Measurements from ENCODE around the gene U2AF2. TPM values are rescaled to one million over a fixed set of nuclear protein-coding genes. Genes with fewer than 3 reads are reported as not detected.

The U2AF2 gene
- total and polyA plus RNA-seq, 9 of the 15 experiments (the other 6 are each of a cell fraction or from before 2014, with no cell fraction given): 3.0 to 331 (median 157) TPM

DNA sequence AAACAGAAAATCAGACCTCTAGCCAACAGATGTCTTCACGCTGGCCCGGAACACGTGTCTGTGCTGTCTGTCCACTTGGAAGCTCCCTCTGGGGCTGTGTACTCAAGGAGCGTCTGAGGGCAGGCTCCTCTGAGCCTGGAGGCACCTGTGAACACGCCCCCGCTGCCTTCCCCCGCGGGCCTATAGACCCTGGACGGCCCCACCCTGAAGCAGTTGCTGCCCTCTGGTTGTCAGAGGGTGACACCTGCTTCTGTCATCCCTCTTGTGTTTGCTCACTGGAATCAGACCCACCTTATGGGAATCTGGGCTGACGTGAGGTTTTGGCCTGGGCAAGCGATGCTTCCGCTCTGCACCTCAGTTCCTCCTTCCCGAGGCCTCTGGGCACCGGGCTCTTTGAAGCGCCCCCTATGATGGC, 39.4 kb downstream of the U2AF2 start:
- no TSS peak for BruUV-seq (replicated peaks)
- peaks cover 88% of the 10 kb centered on the region; the same call in 2 of the 3 replicates for H3K36me3 ChIP-seq (ENCODE audit: control insufficient read depth, insufficient read depth, low read length)
- in situ Hi-C loops (cut with MboI) (no loop called here), intact Hi-C loops (cut with micrococcal nuclease) (no loop called here)
- H3K9me3 ChIP-seq (replicated peaks; ENCODE audit: control insufficient read depth, insufficient read depth, low read depth, low read length): no peaks in the 10 kb centered on the region
- 81% methylated on average over 14 of the region's 15 CpGs for WGBS (ENCODE audit: insufficient coverage, low coverage, missing lambda C conversion rate)
- H4K20me1 ChIP-seq (replicated peaks; ENCODE audit: control insufficient read depth, insufficient read depth, low read length): no peaks in the 10 kb centered on the region; the same call in 1 of the 2 replicates
- H3K79me2 ChIP-seq (ENCODE audit: control insufficient read depth, insufficient read depth, low read length): no peaks in the 10 kb centered on the region
- no peak overlapping the region for H3K9ac ChIP-seq (ENCODE audit: insufficient read depth in 1 of 2, low read depth in 2 of 2, low read length in 2 of 2)
- no peak for FAIRE-seq
- no peaks in the 10 kb centered on the region for H3K27me3 ChIP-seq (ENCODE audit: control insufficient read depth in 2 of 2, insufficient read depth in 2 of 2, low read length in 2 of 2)
- H3K9me1 ChIP-seq (ENCODE audit: control insufficient read depth, insufficient read depth, low read length): no peaks in the 10 kb centered on the region
- ChIA-PET CTCF (ENCODE audit: low intra/inter-chr PET ratio) (no interaction called here), POLR2A (interaction anchor here (0.7 to 1.7 kb wide), 2 partner anchors 13 to 18 kb away, joined by 3 to 5 read pairs; no protein-coding TSS in a partner anchor)
- no peak; the same call in 2 of the 3 replicates for ATAC-seq
- no peak overlapping the region for H2AFZ ChIP-seq (ENCODE audit: low read depth, low read length)
- H3K4me2 ChIP-seq (ENCODE audit: insufficient read depth, low read length): no peak overlapping the region
- DNase-seq (ENCODE audit: extremely low read depth in 1 of 4, low spot score in 3 of 4): peak in 2 of 4 experiments; percentile 35 to 40
- no peak overlapping the region for H3K27ac ChIP-seq (ENCODE audit: extremely low read depth, low read depth, low read length)
- no peak overlapping the region for H3K4me3 ChIP-seq
- peaks cover 0 to 25% of the 10 kb centered on the region in 2 experiments; a peak in 2 of 5 replicates for H3K4me1 ChIP-seq (replicated peaks in 1 of 2; ENCODE audit: control insufficient read depth in 2 of 2, insufficient read depth in 2 of 2, low read length in 2 of 2)
- no peak for TF ChIP-seq CBX3 (IDR thresholded peaks at IDR 0.05; ENCODE audit: borderline replicate concordance in 1 of 2, low read length in 2 of 2)
- no peak for TF ChIP-seq FOXP1 (CRISPR knock-in tag; IDR thresholded peaks at IDR 0.05)
- no peak for TF ChIP-seq CBX8 (IDR thresholded peaks at IDR 0.05; ENCODE audit: borderline replicate concordance, extremely low read depth, low read depth, low read length, poor library complexity, severe bottlenecking)
- TF ChIP-seq GABPA (tag; conservative IDR thresholded peaks at IDR 0.05; ENCODE audit: low read depth): no peak
- TF ChIP-seq ZFP30 (CRISPR knock-in tag; IDR thresholded peaks at IDR 0.05; ENCODE audit: borderline replicate concordance): no peak
- no peak for TF ChIP-seq TSC22D4 (tag; IDR thresholded peaks at IDR 0.05)
- TF ChIP-seq, protein P1, sequence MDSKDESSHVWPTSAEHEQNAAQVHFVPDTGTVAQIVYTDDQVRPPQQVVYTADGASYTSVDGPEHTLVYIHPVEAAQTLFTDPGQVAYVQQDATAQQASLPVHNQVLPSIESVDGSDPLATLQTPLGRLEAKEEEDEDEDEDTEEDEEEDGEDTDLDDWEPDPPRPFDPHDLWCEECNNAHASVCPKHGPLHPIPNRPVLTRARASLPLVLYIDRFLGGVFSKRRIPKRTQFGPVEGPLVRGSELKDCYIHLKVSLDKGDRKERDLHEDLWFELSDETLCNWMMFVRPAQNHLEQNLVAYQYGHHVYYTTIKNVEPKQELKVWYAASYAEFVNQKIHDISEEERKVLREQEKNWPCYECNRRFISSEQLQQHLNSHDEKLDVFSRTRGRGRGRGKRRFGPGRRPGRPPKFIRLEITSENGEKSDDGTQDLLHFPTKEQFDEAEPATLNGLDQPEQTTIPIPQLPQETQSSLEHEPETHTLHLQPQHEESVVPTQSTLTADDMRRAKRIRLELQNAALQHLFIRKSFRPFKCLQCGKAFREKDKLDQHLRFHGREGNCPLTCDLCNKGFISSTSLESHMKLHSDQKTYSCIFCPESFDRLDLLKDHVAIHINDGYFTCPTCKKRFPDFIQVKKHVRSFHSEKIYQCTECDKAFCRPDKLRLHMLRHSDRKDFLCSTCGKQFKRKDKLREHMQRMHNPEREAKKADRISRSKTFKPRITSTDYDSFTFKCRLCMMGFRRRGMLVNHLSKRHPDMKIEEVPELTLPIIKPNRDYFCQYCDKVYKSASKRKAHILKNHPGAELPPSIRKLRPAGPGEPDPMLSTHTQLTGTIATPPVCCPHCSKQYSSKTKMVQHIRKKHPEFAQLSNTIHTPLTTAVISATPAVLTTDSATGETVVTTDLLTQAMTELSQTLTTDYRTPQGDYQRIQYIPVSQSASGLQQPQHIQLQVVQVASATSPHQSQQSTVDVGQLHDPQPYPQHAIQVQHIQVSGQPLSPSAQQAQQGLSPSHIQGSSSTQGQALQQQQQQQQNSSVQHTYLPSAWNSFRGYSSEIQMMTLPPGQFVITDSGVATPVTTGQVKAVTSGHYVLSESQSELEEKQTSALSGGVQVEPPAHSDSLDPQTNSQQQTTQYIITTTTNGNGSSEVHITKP (IDR thresholded peaks at IDR 0.05; ENCODE audit: partially characterized antibody): no peak
- TF ChIP-seq ZNF717 (CRISPR knock-in tag; IDR thresholded peaks at IDR 0.05): no peak
- no peak for TF ChIP-seq KDM1A (IDR thresholded peaks at IDR 0.05)
- TF ChIP-seq, protein P2, sequence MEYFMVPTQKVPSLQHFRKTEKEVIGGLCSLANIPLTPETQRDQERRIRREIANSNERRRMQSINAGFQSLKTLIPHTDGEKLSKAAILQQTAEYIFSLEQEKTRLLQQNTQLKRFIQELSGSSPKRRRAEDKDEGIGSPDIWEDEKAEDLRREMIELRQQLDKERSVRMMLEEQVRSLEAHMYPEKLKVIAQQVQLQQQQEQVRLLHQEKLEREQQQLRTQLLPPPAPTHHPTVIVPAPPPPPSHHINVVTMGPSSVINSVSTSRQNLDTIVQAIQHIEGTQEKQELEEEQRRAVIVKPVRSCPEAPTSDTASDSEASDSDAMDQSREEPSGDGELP (CRISPR knock-in tag; IDR thresholded peaks at IDR 0.05; ENCODE audit: borderline replicate concordance): no peak
- no peak for TF ChIP-seq SRSF3 (IDR thresholded peaks at IDR 0.05; ENCODE audit: insufficient read depth, low read length)
- no peak for TF ChIP-seq ZNF764 (CRISPR knock-in tag; IDR thresholded peaks at IDR 0.05; ENCODE audit: low read depth)
- TF ChIP-seq GTF2F1 (IDR thresholded peaks at IDR 0.05; ENCODE audit: low read depth, low read length): no peak
- TF ChIP-seq MYBL2 (IDR thresholded peaks at IDR 0.05; ENCODE audit: low read depth): no peak
- no peak for TF ChIP-seq MYBL2 (CRISPR knock-in tag; IDR thresholded peaks at IDR 0.05; ENCODE audit: borderline replicate concordance)
- no peak for TF ChIP-seq ZNF76 (CRISPR knock-in tag; IDR thresholded peaks at IDR 0.05; ENCODE audit: borderline replicate concordance)
- TF ChIP-seq BCOR (IDR thresholded peaks at IDR 0.05): no peak
- TF ChIP-seq FOSL1 (tag; conservative IDR thresholded peaks at IDR 0.05): no peak
- TF ChIP-seq SMC3 (conservative IDR thresholded peaks at IDR 0.05; ENCODE audit: insufficient read depth, low read depth, low read length): no peak

All from K562 (cell line).